Measurements from ENCODE around the gene ELMO3. TPM values are rescaled to one million over a fixed set of nuclear protein-coding genes. Genes with fewer than 3 reads are reported as not detected.

Gene ELMO3
- total RNA-seq, 1 experiment from 2014 or later: 8.6 TPM

DNA sequence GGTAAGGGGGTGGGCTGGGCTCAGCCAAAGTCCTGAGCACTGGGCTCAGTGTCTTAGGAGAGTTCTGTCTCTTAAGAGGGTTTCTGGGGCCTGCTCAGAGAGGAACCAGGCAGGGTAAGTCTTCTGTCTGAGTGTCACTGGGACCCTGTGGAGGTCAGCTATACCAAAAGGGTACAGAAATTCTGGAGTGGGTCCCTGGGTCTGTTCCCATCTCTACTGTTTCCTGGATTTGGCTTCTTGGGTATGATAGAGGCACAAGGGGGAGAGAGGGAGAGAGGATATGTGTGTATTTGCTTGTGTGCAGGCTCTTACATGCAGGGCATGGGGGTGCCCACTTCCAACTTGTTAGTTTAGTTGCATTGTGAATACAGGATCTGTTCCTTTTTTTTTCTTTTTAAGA, 5.4 kb upstream of the ELMO3 start:
- H3K79me2 ChIP-seq (ENCODE audit: insufficient read depth, low read length): peaks cover 13% of the 10 kb centered on the region; the same call in 1 of the 2 replicates
- H4K91ac ChIP-seq (ENCODE audit: insufficient read length, low read depth, low read length): no peak overlapping the region
- H4K5ac ChIP-seq (ENCODE audit: insufficient read length, low read depth, low read length): no peak overlapping the region
- no peak overlapping the region for H3K23ac ChIP-seq (ENCODE audit: insufficient read length, low read depth, low read length)
- H3K56ac ChIP-seq (ENCODE audit: insufficient read length, low read depth, low read length): no peak overlapping the region
- H3K4me1 ChIP-seq (ENCODE audit: insufficient read depth, low read length): no peaks in the 10 kb centered on the region
- H3K27ac ChIP-seq (ENCODE audit: insufficient read length, low read depth, low read length): no peak overlapping the region
- H3K9me3 Mint-ChIP-seq: no peaks in the 10 kb centered on the region; a peak in 1 of 5 replicates
- H3K23me2 ChIP-seq (ENCODE audit: insufficient read length, low read depth, low read length, poor library complexity, severe bottlenecking): peaks cover 8% of the 10 kb centered on the region
- H3T11ph ChIP-seq (ENCODE audit: low read length): no peak overlapping the region
- 0 out of 2 replicates have a peak, but pooled peaks cover 2% of the 10 kb centered on the region for H3K27me3 Mint-ChIP-seq (ENCODE audit: low read depth)
- no peak overlapping the region; a peak in 1 of 7 replicates for H3K27ac Mint-ChIP-seq
- H3K4me2 ChIP-seq (ENCODE audit: insufficient read depth, insufficient read length, low read length): peak overlapping the region; percentile 89
- H3K79me1 ChIP-seq (ENCODE audit: insufficient read depth, low read depth, low read length, poor library complexity, severe bottlenecking): peaks cover 13% of the 10 kb centered on the region
- no peak overlapping the region for H2BK15ac ChIP-seq (ENCODE audit: low read depth, low read length)
- no peak overlapping the region for H4K8ac ChIP-seq (replicated peaks; ENCODE audit: insufficient read length, low read depth, low read length)
- peaks cover 23 to 34% of the 10 kb centered on the region in 2 experiments for H3K4me1 Mint-ChIP-seq
- H3K4ac ChIP-seq (ENCODE audit: low read depth, low read length): no peak overlapping the region
- no peak overlapping the region for H2BK120ac ChIP-seq (ENCODE audit: low read depth, low read length, poor library complexity, severe bottlenecking)
- H3K9me3 ChIP-seq (ENCODE audit: control insufficient read depth, low read depth, low read length): no peaks in the 10 kb centered on the region
- no peaks in the 10 kb centered on the region; the same call in 1 of the 2 replicates for H3K27me3 ChIP-seq (ENCODE audit: insufficient read depth, low read length)
- TF ChIP-seq, protein P1, sequence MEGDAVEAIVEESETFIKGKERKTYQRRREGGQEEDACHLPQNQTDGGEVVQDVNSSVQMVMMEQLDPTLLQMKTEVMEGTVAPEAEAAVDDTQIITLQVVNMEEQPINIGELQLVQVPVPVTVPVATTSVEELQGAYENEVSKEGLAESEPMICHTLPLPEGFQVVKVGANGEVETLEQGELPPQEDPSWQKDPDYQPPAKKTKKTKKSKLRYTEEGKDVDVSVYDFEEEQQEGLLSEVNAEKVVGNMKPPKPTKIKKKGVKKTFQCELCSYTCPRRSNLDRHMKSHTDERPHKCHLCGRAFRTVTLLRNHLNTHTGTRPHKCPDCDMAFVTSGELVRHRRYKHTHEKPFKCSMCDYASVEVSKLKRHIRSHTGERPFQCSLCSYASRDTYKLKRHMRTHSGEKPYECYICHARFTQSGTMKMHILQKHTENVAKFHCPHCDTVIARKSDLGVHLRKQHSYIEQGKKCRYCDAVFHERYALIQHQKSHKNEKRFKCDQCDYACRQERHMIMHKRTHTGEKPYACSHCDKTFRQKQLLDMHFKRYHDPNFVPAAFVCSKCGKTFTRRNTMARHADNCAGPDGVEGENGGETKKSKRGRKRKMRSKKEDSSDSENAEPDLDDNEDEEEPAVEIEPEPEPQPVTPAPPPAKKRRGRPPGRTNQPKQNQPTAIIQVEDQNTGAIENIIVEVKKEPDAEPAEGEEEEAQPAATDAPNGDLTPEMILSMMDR (conservative IDR thresholded peaks at IDR 0.05): no peak
- H3K18ac ChIP-seq (ENCODE audit: insufficient read length, low read depth, low read length): no peak overlapping the region
- H2BK5ac ChIP-seq (ENCODE audit: insufficient read length, low read length): no peak overlapping the region
- H3K4me3 Mint-ChIP-seq: peak overlapping the region; percentile 86 to 93
- no peak overlapping the region for H3K9ac ChIP-seq (ENCODE audit: extremely low read depth, insufficient read length, low read length)
- no peak overlapping the region for H2BK12ac ChIP-seq (ENCODE audit: insufficient read length, low read depth, low read length)
- H4K20me1 ChIP-seq (ENCODE audit: control insufficient read depth, insufficient read depth, insufficient read length): no peaks in the 10 kb centered on the region
- no peak overlapping the region for H3K14ac ChIP-seq (ENCODE audit: insufficient read depth, low read length)
- H3K36me3 Mint-ChIP-seq (ENCODE audit: insufficient read depth in 1 of 3, low read depth in 3 of 3): peaks cover 40 to 59% (median 54%) of the 10 kb centered on the region in 3 experiments
- H2BK20ac ChIP-seq (ENCODE audit: low read depth, low read length, poor library complexity, severe bottlenecking): no peak overlapping the region
- no peak overlapping the region for H2AK5ac ChIP-seq (ENCODE audit: insufficient read length, low read length)
- DNase-seq: no peak
- H2AFZ ChIP-seq (ENCODE audit: low read length): no peak overlapping the region

All from H9 (cell line).